GF-D8 (cell line): Measurements from ENCODE around the gene DAB2.
A peak's percentile ranks its signal among the peaks of the same experiment; 100 is the strongest.
"Not testable (repeated sequence)": the region's sequence is repeated elsewhere in the genome, so short reads cannot be mapped to it uniquely, and the experiment has no call there.

Source experiments
- DNase-seq: peaks from one replicate; lab custom pipeline; 2025; lab: John Stamatoyannopoulos, UW

Gene DAB2

GRCh38 chr5:39420482-39421145 is 4.2 kb downstream of the DAB2 start:
- DNase-seq: no peak

- DNase-seq: no peak
Observed at GRCh38 chr5:39419796-39420195, 5.0 kb downstream of the DAB2 start.

- DNase-seq: no peak
Observed at GRCh38 chr5:39417979-39418378, 6.8 kb downstream of the DAB2 start.

GRCh38 chr5:39415201-39415600 is 9.6 kb downstream of the DAB2 start:
- no peak for DNase-seq

- DNase-seq: no peak
Observed at GRCh38 chr5:39414426-39414825, 10.4 kb downstream of the DAB2 start.

GRCh38 chr5:39413771-39414170 is 11.0 kb downstream of the DAB2 start:
- no peak for DNase-seq

GRCh38 chr5:39412721-39413394 is 11.9 kb downstream of the DAB2 start:
- DNase-seq: no peak

GRCh38 chr5:39411985-39412384 is 12.8 kb downstream of the DAB2 start:
- no peak for DNase-seq

GRCh38 chr5:39411061-39411460 is 13.7 kb downstream of the DAB2 start:
- DNase-seq: no peak

GRCh38 chr5:39409033-39409432 is 15.7 kb downstream of the DAB2 start:
- no peak for DNase-seq

GRCh38 chr5:39405083-39405843 is 19.5 kb downstream of the DAB2 start:
- no peak for DNase-seq

GRCh38 chr5:39403761-39404160 is 21.0 kb downstream of the DAB2 start:
- DNase-seq: not testable (repeated sequence)

- DNase-seq: not testable (repeated sequence)
Observed at GRCh38 chr5:39402140-39402539, 22.6 kb downstream of the DAB2 start.

GRCh38 chr5:39400713-39401578 is 23.8 kb downstream of the DAB2 start:
- DNase-seq: no peak

GRCh38 chr5:39399135-39400036 is 25.4 kb downstream of the DAB2 start:
- DNase-seq: peak; percentile 86

- DNase-seq: no peak
Observed at GRCh38 chr5:39396843-39397242, 27.9 kb downstream of the DAB2 start.

GRCh38 chr5:39395521-39395920 is 29.3 kb downstream of the DAB2 start:
- DNase-seq: no peak

GRCh38 chr5:39394946-39395345 is 29.8 kb downstream of the DAB2 start:
- no peak for DNase-seq

GRCh38 chr5:39390945-39391344 is 33.8 kb downstream of the DAB2 start:
- DNase-seq: no peak

GRCh38 chr5:39387293-39387692 is 37.5 kb downstream of the DAB2 start:
- DNase-seq: no peak

GRCh38 chr5:39384271-39384670 is 40.5 kb downstream of the DAB2 start:
- no peak for DNase-seq
